NAMALWA (cell line): ENCODE results near the gene GBGT1.
"Not testable (repeated sequence)": the region's sequence is repeated elsewhere in the genome, so short reads cannot be mapped to it uniquely, and the experiment has no call there.

Experiments used
- DNase-seq: peaks from one replicate; pipeline ENCODE4 v3.0.0-alpha.2; 2015; ENCODE audit warnings: low spot score

The GBGT1 gene

DNA sequence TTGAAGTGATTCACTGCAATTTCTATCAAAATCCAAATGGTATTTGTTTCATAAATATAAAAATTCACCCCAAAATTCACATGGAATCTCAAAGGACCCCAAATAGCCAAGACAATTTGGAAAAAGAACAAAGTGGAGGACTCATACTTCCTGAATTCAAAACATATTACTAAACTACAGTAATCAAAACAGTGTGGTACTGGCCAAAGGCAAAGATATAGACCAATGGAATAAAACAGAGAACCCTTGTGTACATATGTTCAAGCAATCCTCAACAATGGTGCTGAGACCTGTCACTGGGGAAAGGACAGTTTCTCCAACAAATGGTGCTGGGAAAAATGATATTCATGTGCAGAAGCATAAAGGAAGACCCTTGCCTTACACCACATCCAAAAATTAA lies 31.3 kb upstream of the GBGT1 start:
- no peak for DNase-seq

GRCh38 chr9:133194597-133194996 lies 30.9 kb upstream of the GBGT1 start:
- no peak for DNase-seq

- DNase-seq: no peak
These were observed 28.3 kb upstream of the GBGT1 start for GRCh38 chr9:133191989-133192388.

- DNase-seq: no peak
These were observed 26.1 kb upstream of the GBGT1 start for GRCh38 chr9:133189826-133190225.

- DNase-seq: no peak
These were observed 25.1 kb upstream of the GBGT1 start for GRCh38 chr9:133188843-133189180.

DNA sequence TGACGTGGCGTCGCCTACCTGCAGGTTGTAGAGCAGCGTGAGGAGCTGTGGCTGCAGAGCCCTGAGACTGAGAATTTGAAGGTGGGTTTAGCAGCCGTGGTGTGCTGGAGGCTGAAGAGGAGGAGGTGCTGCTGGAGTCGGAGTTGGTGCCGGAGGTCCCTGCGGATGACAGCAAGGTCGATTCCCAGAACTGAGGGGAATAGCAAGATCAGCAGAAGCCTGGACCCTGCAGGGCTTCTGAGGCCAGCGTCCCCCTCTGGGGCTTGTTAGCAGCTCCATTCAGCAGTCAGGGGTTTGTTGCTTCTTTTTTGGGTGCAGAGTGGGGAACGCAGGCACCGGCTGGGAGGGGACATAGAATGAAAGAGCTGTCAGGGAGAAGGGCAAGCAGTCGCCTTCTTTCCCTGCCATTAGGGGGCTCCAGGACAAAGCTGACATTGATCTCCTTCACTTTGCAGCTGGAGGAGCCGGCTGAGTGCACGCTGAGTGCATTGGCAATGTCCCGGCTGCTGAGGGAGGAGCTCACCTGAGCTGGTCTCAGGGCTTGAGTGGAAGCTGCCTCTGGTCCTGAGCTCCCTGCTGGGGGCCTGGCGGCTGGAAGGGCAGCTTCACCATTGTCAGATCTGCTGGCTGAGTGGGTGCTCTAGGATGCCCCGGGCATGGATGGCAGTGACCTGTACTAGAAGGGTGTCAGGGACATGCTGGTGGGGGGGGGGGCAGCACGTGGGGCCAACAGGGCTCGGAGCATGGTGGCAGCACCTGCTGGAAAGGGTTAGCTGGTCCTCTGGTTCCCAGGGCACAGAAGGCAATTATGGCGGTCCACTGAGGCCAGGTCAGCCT lies 24.5 kb upstream of the GBGT1 start:
- peak; percentile 54 for DNase-seq

DNA sequence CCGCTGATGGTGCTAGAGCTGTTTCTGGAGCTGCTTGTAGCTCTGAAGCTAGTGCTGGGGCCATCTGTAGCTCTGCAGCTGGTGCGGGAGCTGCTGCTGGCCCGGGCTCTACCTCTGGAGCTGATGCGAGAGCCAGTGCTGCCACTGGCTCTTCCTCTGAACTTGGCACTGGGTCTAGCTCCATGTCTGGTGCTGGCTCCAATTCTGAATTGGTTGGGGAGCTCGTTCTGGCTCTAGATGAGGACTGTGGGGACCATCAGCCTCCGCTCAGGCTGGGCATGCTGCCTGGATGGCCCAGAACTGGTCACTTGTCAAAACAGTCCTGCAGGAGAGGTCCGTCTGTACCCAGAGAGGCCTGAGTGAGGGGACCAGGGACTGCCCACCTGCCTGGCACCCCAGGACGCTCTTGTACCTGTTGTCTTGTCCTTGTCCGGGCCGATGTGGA lies 23.9 kb upstream of the GBGT1 start:
- no peak for DNase-seq

- no peak for DNase-seq
These were observed 23.0 kb upstream of the GBGT1 start for GRCh38 chr9:133186736-133187135.

- DNase-seq: peak; percentile 75
These were observed 21.3 kb upstream of the GBGT1 start for GRCh38 chr9:133184971-133185370.

DNA sequence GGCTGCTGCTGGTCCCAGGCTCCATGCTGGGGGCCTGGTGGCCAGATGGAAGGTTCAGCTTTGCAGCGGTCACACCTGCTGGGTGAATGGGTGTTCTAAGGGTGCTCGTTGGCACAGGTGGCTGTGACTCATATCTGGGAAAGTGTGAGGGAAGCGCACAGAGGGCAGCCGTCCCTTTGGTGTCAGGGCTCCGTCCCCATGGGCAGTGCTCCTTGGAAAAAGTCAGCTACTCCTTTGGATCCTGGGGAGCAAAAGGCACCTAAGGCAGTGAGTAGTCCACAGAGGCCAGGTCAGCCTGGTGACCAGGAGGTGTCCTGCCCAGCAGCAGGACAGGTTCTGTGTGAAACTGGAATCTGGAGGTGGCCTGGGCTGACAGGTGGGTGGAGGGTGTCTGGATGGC lies 18.4 kb upstream of the GBGT1 start:
- no peak for DNase-seq

DNA sequence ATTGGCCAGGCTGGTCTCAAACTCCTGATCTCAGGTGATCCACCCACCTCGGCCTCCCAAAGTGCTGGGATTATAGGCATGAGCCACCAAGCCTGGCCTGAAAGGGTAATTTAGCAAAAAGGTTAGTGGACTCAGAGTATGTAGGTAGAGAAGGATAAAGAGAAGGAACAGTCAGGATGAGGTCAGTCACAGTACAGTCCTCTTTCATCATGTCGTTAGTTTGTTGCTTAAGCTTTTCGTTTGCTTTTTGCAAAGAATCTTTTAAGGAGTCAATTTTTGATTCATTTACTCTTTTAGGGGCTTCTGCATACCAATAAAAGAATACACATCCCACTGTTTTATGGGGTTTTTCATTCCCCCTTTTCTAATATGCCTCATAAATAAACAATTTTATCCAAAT lies 17.8 kb upstream of the GBGT1 start:
- DNase-seq: no peak

DNA sequence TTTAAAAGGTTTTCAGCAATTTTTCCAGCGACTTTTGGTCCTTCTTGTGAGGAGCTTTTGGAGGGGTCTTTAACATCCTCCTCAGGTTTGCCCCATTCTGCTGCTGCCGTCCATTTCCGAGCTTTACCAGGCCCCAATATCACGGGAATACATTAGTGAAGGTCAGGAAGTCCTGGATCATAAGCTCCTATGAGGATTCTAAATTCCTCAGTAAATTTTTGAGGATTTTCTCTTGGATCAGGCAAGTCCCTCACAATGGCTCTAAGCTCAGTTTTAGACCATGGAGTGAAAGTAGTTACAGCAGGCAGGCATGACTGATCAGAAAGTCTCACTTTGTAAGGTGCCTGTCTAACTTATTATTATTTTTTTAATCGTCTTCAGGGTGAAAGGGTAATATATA lies 17.2 kb upstream of the GBGT1 start:
- DNase-seq: no peak

DNA sequence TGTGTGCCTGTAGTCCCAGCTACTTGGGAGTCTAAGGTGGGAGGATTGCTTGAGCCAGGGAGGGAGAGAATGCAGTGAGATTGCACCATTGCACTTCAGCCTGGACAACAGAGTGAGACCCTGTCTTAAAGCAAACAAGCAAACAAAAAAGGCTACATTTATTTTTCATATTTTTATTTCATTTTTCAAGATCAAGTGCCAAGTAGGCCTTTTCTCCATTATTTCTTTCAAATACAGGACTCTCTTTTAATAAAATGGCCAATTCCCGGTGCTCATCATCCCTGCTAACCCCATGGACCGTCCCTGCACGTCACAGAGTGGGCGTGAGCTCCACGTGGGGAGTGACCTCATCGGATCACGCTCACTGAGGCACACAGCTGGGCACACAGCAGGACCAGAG lies 9.3 kb upstream of the GBGT1 start:
- no peak for DNase-seq

DNA sequence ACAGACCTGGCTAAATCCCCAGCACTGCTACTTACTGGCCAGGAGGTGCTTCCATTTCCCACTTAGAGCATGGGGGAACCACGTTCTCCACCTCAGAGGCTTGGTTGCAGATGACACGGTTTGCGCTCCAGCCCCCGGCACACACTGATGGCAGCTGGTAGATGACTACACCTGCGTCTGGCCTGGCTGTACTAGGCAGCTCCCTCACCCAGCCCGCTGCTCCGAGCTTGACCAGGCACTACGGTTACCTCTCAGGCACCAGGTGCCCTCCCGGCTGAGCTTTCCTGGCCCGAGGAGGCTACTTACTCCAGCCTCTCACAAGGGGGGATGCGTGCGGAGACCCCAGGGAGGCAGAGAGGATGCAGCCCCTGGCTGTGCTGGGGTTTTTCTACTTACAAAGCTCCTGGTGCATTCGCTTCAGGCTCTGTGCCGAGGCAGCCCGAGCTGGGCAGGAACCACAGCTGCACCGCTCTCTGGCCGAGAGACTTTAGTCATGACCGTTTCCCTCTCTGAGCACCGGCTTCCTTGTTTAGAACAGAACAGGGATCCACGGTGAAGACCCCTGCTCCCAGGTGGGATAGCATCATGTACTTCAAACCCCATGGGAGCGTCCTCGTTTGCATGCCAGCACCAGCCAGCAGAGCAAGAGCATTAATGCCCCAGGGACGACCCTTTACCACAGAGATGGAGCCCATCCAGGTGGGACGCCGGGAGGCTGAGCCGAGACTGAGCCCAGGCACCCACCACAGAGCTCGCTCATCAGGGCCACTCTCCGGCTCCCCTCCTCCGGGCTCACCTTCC lies 7.6 kb upstream of the GBGT1 start:
- peak; percentile 74 for DNase-seq

GRCh38 chr9:133170716-133171115 lies 7.0 kb upstream of the GBGT1 start:
- DNase-seq: no peak

DNA sequence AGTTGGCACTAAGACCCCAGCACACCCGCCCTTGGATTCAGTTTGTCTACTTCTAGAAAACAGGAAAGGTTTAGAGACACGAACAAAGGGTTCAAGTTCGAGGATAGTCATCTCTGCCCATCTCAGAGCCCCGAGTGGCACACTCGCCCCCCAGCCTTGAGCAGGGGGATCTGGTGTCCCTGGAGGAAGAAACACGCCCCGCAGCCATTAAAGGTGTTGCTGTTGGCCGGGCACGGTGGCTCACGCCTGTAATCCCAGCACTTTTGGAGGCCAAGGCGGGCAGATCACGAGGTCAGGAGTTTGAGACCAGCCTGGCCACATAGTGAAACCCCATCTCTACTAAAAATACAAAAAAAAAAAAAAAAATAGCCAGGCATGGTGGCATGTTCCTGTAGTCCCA lies 6.0 kb upstream of the GBGT1 start:
- DNase-seq: not testable (repeated sequence)

DNA sequence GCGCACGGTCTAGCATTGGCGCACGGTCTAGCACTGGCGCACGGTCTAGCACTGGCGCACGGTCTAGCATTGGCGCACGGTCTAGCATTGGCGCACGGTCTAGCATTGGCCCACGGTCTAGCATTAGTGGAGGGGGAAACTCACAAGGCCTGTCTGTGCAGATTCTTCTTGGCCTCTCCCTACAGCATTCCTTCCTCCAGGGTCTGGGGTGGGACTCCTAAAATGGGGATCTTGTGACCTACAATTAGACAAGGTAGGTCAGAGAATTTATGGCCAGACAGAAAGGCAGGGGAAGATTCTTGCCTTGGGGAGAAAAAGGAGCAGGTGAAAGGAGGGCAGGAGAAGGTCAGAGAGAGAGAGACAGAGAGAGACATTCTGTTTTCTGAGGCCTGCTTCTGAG lies 5.4 kb upstream of the GBGT1 start:
- no peak for DNase-seq

DNA sequence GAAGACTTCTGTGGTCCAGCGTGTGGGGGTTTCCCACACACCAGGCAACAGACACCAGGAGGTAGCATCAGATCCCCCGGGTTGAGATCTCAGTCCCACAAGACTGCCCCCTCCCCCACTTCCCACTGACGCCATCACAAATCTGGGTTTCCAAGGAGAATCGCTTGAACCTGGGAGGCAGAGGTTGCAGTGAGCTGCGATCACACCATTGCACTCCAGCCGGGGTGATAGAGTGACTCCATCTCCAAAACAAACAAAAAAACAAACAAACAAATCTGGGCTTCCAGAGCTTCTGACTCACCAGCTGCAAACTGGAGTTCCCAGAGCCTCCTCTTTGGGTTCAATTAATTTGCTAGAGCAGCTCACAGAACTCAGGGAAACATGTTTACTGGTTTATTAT lies 4.7 kb upstream of the GBGT1 start:
- DNase-seq: no peak

GRCh38 chr9:133167769-133168168 lies 4.1 kb upstream of the GBGT1 start:
- no peak for DNase-seq

- no peak for DNase-seq
These were observed 3.5 kb upstream of the GBGT1 start for GRCh38 chr9:133167096-133167730.

- DNase-seq: no peak
These were observed 2.7 kb upstream of the GBGT1 start for GRCh38 chr9:133166392-133166791.

GRCh38 chr9:133165452-133165730 lies 1.7 kb upstream of the GBGT1 start:
- DNase-seq: no peak

DNA sequence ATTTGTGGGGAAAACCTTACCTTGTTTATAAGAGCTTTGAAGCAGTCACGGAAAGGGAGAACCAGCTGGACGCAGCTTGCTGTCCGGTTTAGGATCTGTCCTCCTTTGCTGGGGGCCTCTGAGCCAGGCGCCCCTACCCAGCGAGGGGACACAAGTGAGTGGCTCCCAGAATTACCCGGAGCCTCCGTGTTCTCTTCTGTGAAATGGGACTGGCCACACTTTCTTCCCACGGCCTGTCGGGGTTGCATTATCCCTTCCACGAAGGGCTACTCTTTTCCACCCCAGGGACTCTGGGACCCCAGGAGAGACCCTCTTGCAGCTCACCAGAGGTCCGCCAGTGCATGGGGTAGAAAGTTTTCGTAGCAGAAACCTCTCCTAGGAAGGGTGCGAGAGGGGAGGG lies 477 bp upstream of the GBGT1 start:
- no peak for DNase-seq
